ENCODE data around the gene TMC6.
"Not testable (repeated sequence)": the region's sequence is repeated elsewhere in the genome, so short reads cannot be mapped to it uniquely, and the experiment has no call there.

Gene TMC6

GRCh38 chr17:78172249-78173051, 43.9 kb upstream of the TMC6 start:
- Histone ChIP-seq H3K4me2 (ENCODE audit: insufficient read depth, low read length) (no peak overlapping the region), H3K36me3 (ENCODE audit: insufficient read depth, low read length) (peaks cover 64% of the 10 kb centered on the region), H3K4me3 (ENCODE audit: low read depth in 1 of 2, low read length in 2 of 2) (no peak overlapping the region), H2AFZ (ENCODE audit: low read depth, low read length) (no peak overlapping the region), H3K79me2 (ENCODE audit: insufficient read depth, low read length) (peaks cover 14% of the 10 kb centered on the region), H3K27me3 (ENCODE audit: insufficient read depth, low read length, poor library complexity) (no peaks in the 10 kb centered on the region), H3K9me3 (ENCODE audit: insufficient read depth, low read length, severe bottlenecking) (no peaks in the 10 kb centered on the region), H3K4me1 (ENCODE audit: insufficient read depth, low read length) (peaks cover 38% of the 10 kb centered on the region), H3K27ac (ENCODE audit: low read length) (0 out of 2 replicates have a peak overlapping the region, but pooled peaks have one; percentile 20), H3K9ac (ENCODE audit: low read depth, low read length) (no peak overlapping the region), H4K20me1 (ENCODE audit: insufficient read depth, low read length) (peaks cover 48% of the 10 kb centered on the region)
- peak; percentile 31 for DNase-seq
- ATAC-seq (ENCODE audit: insufficient read depth, low read depth): no peak
- TF ChIP-seq EZH2 (IDR thresholded peaks at IDR 0.05; ENCODE audit: borderline replicate concordance, low read depth, low read length, severe bottlenecking) (no peak), CTCF (IDR thresholded peaks at IDR 0.05; ENCODE audit: borderline replicate concordance, extremely low read depth, low read length, poor library complexity, severe bottlenecking) (no peak)

- peaks cover 59% of the 10 kb centered on the region for H3K36me3 ChIP-seq (ENCODE audit: insufficient read depth, low read length)
These were observed 43.2 kb upstream of the TMC6 start for GRCh38 chr17:78171591-78172248.

DNA sequence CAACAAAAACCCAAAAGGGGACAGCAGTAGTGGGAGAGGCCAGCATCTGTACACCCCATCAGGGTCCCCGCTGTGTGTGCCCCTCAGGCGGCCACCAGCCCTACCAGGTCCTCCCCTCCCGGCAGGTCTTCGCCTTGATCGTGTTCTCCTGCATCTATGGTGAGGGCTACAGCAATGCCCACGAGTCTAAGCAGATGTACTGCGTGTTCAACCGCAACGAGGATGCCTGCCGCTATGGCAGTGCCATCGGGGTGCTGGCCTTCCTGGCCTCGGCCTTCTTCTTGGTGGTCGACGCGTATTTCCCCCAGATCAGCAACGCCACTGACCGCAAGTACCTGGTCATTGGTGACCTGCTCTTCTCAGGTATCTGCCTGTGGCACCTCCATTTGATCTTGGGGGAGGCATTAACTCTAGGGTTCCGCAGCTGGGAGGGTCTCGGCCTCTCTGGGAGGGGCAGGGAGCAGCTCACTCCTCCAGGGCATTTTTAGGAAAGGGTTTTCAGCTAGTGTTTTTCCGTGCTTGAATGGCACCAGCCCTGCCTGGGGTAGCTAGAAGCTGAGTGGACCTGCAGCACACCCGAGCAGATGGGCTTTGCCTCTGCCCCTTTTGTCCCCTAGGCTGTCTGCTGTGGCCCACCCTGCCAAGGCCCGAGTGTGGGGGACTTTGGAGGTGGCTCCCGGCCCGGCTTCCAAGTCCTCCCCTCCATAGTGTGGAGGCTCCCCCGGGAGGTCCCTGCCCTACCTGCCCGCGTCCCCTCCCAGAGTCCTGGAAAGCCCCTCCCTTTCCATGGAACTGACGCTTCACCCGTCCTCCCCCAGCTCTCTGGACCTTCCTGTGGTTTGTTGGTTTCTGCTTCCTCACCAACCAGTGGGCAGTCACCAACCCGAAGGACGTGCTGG, 42.4 kb upstream of the TMC6 start:
- Histone ChIP-seq H3K9ac (ENCODE audit: low read depth, low read length) (no peak overlapping the region), H4K20me1 (ENCODE audit: insufficient read depth, low read length) (peaks cover 45% of the 10 kb centered on the region), H3K4me1 (ENCODE audit: insufficient read depth, low read length) (peaks cover 38% of the 10 kb centered on the region), H3K4me3 (ENCODE audit: low read depth in 1 of 2, low read length in 2 of 2) (no peak overlapping the region), H3K27ac (ENCODE audit: low read length) (no peak overlapping the region), H3K9me3 (ENCODE audit: insufficient read depth, low read length, severe bottlenecking) (no peaks in the 10 kb centered on the region), H3K27me3 (ENCODE audit: insufficient read depth, low read length, poor library complexity) (no peaks in the 10 kb centered on the region), H3K79me2 (ENCODE audit: insufficient read depth, low read length) (peaks cover 14% of the 10 kb centered on the region), H2AFZ (ENCODE audit: low read depth, low read length) (no peak overlapping the region), H3K36me3 (ENCODE audit: insufficient read depth, low read length) (peaks cover 51% of the 10 kb centered on the region), H3K4me2 (ENCODE audit: insufficient read depth, low read length) (peak overlapping the region; percentile 17; the same call in 1 of the 2 replicates)
- no peak for ATAC-seq (ENCODE audit: insufficient read depth, low read depth)
- DNase-seq: no peak
- TF ChIP-seq CTCF (IDR thresholded peaks at IDR 0.05; ENCODE audit: borderline replicate concordance, extremely low read depth, low read length, poor library complexity, severe bottlenecking): no peak
- no peak for TF ChIP-seq EZH2 (IDR thresholded peaks at IDR 0.05; ENCODE audit: borderline replicate concordance, low read depth, low read length, severe bottlenecking)

More at GRCh38 chr17:78171591-78172248, 43.2 kb upstream of the TMC6 start:
- H3K27ac ChIP-seq (ENCODE audit: low read length); H3K4me2 ChIP-seq (ENCODE audit: insufficient read depth, low read length); H3K9me3 ChIP-seq (ENCODE audit: insufficient read depth, low read length, severe bottlenecking); H3K27me3 ChIP-seq (ENCODE audit: insufficient read depth, low read length, poor library complexity); H3K4me3 ChIP-seq (ENCODE audit: low read depth in 1 of 2, low read length in 2 of 2); ATAC-seq (ENCODE audit: insufficient read depth, low read depth); H3K9ac ChIP-seq (ENCODE audit: low read depth, low read length); DNase-seq; H2AFZ ChIP-seq (ENCODE audit: low read depth, low read length): not testable (repeated sequence)
- Histone ChIP-seq H4K20me1 (ENCODE audit: insufficient read depth, low read length) (peaks cover 48% of the 10 kb centered on the region), H3K4me1 (ENCODE audit: insufficient read depth, low read length) (peaks cover 38% of the 10 kb centered on the region), H3K79me2 (ENCODE audit: insufficient read depth, low read length) (peaks cover 14% of the 10 kb centered on the region)

Data from DND-41 (cell line).